ENCODE results near the gene TAOK2. TPM values are rescaled to one million over a fixed set of nuclear protein-coding genes. Genes with fewer than 3 reads are reported as not detected.
A peak's percentile ranks its signal among the peaks of the same experiment; 100 is the strongest.

Gene TAOK2
- total RNA-seq, 4 donors from 2014 or later = 51.3 to 88.8 (median 66.0) TPM

- TF ChIP-seq EP300 (IDR thresholded peaks at IDR 0.05) = no peak
- no peak for TF ChIP-seq POLR2A (IDR thresholded peaks at IDR 0.05)
- TF ChIP-seq CTCF (IDR thresholded peaks at IDR 0.05) = no peak
- Histone ChIP-seq H3K4me1 (peaks cover 0 to 27% (median 16%) of the 10 kb centered on the region in 4 donors), H3K36me3 (peaks cover 0 to 47% (median 5%) of the 10 kb centered on the region in 3 donors), H3K27ac (no peak overlapping the region), H3K4me3 (no peak overlapping the region), H3K9me3 (no peaks in the 10 kb centered on the region), H3K27me3 (no peaks in the 10 kb centered on the region)
- WGBS, 2 donors = 83 to 87% methylated on average over 8 of the region's 8 CpGs
- DNase-seq (ENCODE audit: low spot score in 2 of 2) = no peak
These were observed 2.4 kb upstream of the TAOK2 start for GRCh38 chr16:29971304-29971703.

DNA sequence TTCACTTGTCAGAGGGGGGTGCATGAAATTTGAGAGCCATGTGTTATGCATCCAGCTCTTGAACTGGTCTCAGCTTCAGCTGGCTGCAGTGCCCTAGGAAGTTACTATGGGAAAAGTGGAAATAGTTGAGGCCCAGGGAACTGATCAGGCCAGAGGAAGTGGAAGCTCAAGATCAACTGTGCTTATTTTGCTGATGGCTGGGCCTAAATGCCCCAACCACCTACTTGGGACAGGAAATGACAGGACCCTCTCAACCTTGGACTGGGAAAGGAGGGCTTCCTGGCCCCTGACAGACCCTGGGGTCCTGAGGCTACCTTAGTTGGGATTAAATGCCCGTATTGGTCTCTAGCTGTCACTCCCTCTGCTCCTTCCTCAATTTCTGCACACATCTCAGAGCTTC lies 1.2 kb upstream of the TAOK2 start:
- Histone ChIP-seq H3K9me3 (no peaks in the 10 kb centered on the region), H3K27me3 (no peaks in the 10 kb centered on the region), H3K27ac (peak overlapping the region in 1 of 4 donors; percentile 71), H3K4me3 (no peak overlapping the region), H3K4me1 (peaks cover 0 to 39% (median 21%) of the 10 kb centered on the region in 4 donors), H3K36me3 (peaks cover 0 to 44% (median 5%) of the 10 kb centered on the region in 3 donors)
- WGBS, 2 donors = 85 to 91% methylated on average over 1 of the region's 1 CpG
- no peak for TF ChIP-seq CTCF (IDR thresholded peaks at IDR 0.05)
- no peak for TF ChIP-seq POLR2A (IDR thresholded peaks at IDR 0.05)
- no peak for TF ChIP-seq EP300 (IDR thresholded peaks at IDR 0.05)
- no peak for DNase-seq (ENCODE audit: low spot score in 2 of 2)

GRCh38 chr16:29972992-29973383 lies 680 bp upstream of the TAOK2 start:
- H3K27ac ChIP-seq = peak overlapping the region in 3 of 4 donors; percentile 71 to 95 (median 87)
- peaks cover 0 to 43% (median 21%) of the 10 kb centered on the region in 4 donors for H3K4me1 ChIP-seq
- no peak for DNase-seq (ENCODE audit: low spot score in 2 of 2)
- 54 to 65% methylated on average over 6 of the region's 6 CpGs for WGBS, 2 donors
- no peaks in the 10 kb centered on the region for H3K27me3 ChIP-seq
- H3K36me3 ChIP-seq = peaks cover 0 to 44% (median 5%) of the 10 kb centered on the region in 3 donors
- TF ChIP-seq EP300 (IDR thresholded peaks at IDR 0.05) = no peak
- TF ChIP-seq CTCF (IDR thresholded peaks at IDR 0.05) = no peak
- TF ChIP-seq POLR2A (IDR thresholded peaks at IDR 0.05) = no peak
- peak overlapping the region in 2 of 4 donors; percentile 70 to 73 for H3K4me3 ChIP-seq
- no peaks in the 10 kb centered on the region for H3K9me3 ChIP-seq

- no peaks in the 10 kb centered on the region for H3K27me3 ChIP-seq
- peaks cover 0 to 44% (median 13%) of the 10 kb centered on the region in 3 donors for H3K36me3 ChIP-seq
- H3K27ac ChIP-seq = peak overlapping the region; percentile 78 to 95 (median 90)
- 3 to 4% methylated on average over 23 to 24 of the region's 31 CpGs for WGBS, 2 donors
- peaks cover 0 to 50% (median 21%) of the 10 kb centered on the region in 4 donors for H3K4me1 ChIP-seq
- no peak for DNase-seq (ENCODE audit: low spot score in 2 of 2)
- peak overlapping the region; percentile 70 to 97 (median 78) for H3K4me3 ChIP-seq
- no peaks in the 10 kb centered on the region for H3K9me3 ChIP-seq
- TF ChIP-seq EP300 (IDR thresholded peaks at IDR 0.05) (no peak), CTCF (IDR thresholded peaks at IDR 0.05) (no peak), POLR2A (IDR thresholded peaks at IDR 0.05) (no peak)
These were observed 844 bp downstream of the TAOK2 start for GRCh38 chr16:29974291-29975133.

- no peaks in the 10 kb centered on the region for H3K27me3 ChIP-seq
- H3K27ac ChIP-seq = peak overlapping the region in 3 of 4 donors; percentile 53 to 95 (median 87)
- DNase-seq (ENCODE audit: low spot score in 2 of 2) = no peak
- peak overlapping the region; percentile 70 to 97 (median 78) for H3K4me3 ChIP-seq
- TF ChIP-seq CTCF (IDR thresholded peaks at IDR 0.05) = no peak
- no peak for TF ChIP-seq POLR2A (IDR thresholded peaks at IDR 0.05)
- no peak for TF ChIP-seq EP300 (IDR thresholded peaks at IDR 0.05)
- peaks cover 0 to 44% (median 14%) of the 10 kb centered on the region in 3 donors for H3K36me3 ChIP-seq
- no peaks in the 10 kb centered on the region for H3K9me3 ChIP-seq
- H3K4me1 ChIP-seq = peaks cover 0 to 50% (median 21%) of the 10 kb centered on the region in 4 donors
- WGBS, 2 donors = 45 to 47% methylated on average over 5 of the region's 5 CpGs
These were observed 1.5 kb downstream of the TAOK2 start for GRCh38 chr16:29975134-29975538.

All from tibial nerve (tissue), 4 donors.